NCI-H524 treated with DMSO at 0.1 percent for 48 hours (cell line): ENCODE measurements around the gene NELFA.

Experiments used
- DNase-seq: peaks from one replicate; lab custom pipeline; 2025; lab: John Stamatoyannopoulos, UW

The NELFA gene

GRCh38 chr4:1982124-1983052 lies 26.4 kb downstream of the NELFA start:
- DNase-seq = no peak

DNA sequence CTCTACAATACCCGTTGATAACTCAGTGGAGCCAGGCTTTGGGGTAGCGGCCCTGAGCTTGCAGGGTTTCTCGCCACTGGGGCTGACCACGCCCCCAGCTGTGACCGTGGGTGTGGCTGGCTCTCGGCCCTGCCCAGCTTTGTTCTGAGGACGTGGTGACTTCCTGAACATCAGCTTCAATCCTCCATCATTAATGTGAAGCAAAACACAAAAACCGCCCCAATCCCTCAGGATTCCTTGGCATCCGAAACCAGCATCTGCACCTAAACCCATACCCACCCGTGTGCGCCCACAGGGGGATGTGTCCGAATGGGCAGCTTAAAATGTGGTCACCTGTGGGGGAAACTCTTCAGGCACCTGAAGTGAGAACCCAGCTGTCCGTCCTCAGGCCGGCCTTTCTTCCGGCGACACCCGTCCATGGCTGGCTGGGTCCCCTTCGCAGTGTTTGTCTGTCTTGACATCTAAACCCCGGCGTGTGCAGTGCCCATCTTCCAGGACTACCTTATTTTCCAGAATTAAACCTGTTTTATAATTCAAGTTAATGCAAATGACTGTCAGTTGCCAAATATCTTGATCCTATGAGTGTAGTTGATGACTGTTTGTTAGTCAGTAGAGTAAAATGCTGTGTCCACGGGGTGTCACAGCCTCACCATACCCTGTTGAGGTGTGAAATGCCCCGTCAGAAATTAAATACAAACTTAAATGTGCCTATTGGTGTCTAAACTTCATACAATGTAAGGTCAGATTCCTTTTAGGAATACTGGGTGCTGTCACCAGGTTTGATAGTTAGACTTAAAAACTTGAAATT lies 27.3 kb downstream of the NELFA start:
- DNase-seq = no peak

- DNase-seq = no peak
These were observed 28.2 kb downstream of the NELFA start for GRCh38 chr4:1980561-1981041.

DNA sequence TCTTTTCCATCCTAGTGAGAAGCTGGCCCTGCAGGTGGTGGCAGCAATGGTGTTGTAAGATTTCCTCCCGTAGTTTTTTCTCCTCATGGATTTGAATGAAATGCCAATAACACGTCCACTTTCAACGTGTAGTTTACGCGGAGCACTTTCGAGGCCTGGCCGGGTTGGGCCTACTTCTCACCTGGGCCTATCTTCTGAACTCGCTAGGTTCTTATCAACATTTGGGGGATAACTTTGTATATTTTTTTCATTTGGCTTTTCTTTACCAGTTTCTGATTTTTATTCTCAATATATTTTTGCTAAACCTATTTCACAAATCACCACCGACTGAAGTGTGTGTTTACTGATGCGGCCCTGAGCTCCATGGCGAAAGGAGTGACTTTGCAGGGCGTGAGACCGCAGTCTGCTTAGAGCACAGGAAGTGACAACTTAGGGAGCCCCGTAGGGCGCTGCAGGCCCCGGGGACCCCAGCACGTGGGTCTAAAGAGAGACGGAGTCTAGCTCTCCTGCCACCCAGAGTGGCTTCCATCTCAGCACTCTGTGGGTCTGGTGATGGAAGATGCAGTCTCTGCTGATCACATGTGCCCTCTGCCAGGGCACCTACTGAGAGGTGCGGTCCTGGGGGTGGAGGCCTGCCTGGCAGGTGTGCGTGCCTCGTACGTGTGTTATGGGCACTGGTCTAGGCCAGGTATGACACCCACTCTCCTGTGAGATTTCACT lies 29.1 kb downstream of the NELFA start:
- no peak for DNase-seq

DNA sequence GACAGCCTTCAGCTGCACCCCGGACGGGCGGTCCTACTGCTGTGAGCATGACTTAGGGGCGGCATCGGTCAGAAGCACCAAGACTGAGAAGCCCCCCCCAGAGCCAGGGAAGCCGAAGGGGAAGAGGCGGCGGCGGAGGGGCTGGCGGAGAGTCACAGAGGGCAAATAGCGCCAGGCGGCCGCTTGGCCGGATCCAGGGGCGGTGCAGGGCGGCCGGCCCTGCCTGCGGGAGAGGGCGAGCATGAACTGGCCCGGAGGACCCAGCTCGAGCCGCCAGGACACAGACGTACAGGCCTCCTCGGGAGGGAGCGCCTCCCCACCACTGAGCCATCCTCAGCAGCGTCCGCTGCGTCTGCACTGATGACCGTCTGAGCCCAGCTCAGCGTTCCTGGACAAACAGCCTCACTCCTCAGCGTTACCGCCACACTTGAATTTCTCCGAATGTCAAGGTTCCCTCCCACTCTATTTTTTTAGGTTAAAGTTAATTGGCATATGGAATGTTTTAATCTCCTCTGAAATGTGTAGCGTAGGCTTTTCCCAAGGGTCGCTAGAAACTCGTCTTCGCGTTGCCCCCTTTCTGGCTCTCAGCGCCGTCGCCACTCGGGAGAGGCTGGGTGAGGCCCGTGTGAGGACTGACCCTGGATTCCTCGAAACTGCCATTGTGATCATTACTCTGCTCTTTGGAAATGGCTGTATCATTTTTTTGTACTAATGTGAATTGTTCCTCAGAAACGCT lies 29.9 kb downstream of the NELFA start:
- no peak for DNase-seq

DNA sequence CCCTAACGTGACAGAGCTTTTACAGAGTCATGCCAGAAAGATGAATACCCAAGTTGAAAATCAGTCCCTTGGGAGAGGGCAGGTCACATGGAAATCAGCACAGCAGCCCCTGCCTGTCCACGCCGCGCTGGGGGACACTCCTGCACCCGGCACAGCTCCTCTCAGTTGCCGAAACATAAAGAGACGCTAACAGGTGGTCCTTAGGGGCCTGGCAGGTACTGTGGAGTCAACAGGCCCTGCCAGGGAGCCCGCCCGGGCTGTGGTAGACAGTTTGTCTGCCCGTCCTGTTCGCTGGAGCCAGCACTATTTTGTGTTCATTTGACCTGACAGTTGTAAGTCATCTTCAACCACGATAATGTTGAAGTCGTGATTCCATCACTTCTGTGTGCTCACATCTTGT lies 30.5 kb downstream of the NELFA start:
- DNase-seq = no peak

DNA sequence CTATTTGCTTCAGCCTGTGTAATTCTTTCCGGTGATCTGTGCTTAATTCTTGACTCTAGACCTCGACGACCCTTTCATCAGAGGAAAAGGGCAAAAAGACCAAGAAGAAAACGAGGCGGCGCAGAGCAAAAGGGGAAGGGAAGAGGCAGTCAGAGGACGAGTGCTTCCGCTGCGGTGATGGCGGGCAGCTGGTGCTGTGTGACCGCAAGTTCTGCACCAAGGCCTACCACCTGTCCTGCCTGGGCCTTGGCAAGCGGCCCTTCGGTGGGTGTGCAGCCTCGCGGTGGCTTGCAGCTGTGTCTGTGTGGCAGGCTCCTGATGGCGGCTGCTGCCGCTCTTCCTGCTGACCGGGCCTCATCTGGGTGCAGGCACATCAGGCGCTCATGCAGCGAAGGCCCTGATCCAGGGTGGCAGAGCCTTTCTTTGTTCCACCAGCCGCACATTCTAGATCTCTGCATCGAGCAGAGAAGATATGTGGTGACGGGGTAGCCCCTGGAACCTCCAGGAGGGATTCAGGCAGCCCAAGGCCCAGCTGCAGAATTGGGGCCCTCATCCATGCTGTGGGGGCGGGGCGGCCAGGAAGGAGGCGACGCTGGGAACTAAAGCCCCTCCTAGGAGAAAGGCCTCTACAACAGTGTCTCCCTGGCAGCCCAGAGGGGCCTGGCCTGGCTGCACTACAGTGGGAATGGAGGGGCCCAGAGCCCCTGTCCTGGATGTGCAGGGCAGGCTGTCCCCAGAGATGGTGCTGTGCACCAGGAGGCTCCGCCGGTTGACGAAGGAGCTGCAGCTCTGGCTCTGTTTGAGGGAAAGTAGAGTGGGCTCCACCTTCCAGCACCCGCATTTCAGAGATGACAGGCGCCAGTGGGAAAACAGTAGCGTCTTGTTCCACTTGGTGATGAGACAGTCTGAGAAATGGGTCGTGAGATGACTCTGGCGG lies 32.1 kb downstream of the NELFA start:
- DNase-seq = no peak

- DNase-seq = no peak
These were observed 32.9 kb downstream of the NELFA start for GRCh38 chr4:1975880-1976279.

GRCh38 chr4:1975391-1975801 lies 33.4 kb downstream of the NELFA start:
- no peak for DNase-seq

- DNase-seq = no peak
These were observed 33.9 kb downstream of the NELFA start for GRCh38 chr4:1974840-1975239.

GRCh38 chr4:1973661-1974060 lies 35.1 kb downstream of the NELFA start:
- DNase-seq = no peak

- no peak for DNase-seq
These were observed 35.6 kb downstream of the NELFA start for GRCh38 chr4:1973218-1973617.

DNA sequence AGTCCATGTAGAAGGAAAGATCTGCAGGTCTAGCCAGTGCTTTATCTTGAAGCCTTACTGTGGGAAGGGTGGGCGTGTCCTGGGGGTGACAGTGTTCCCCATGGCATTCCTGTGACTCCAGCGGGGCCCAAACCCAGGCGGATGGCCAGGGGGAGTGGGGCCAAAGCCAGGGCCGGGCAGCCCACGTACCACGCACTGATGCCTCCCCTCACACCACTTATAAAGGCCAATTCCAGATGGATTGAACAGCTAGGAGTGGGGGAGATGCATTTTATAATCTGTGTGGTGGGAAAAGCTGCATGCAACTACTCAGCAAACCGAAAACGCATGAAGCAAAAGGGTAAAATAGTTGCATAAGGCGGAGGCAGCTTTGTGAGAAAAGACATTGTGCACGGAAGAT lies 36.4 kb downstream of the NELFA start:
- no peak for DNase-seq

GRCh38 chr4:1971456-1972200 lies 37.1 kb downstream of the NELFA start:
- no peak for DNase-seq

DNA sequence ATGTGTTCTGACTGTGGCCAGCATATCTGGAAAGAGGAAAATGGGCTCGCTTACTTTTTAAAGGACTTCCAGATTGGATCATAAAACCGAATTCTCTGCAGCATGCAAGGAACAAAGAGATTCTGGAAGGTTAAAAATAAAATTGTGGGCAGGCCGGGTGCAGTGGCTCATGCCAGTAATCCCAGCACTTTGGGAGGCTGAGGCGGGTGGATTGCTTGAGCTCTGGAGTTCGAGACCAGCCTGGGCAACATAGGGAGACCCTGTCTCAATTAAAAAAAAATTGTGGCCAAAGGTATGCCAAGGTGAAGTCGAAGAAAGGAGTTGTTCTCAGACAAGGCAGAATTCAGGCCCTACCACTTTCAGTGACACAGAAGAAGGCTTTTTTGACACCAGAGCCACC lies 37.8 kb downstream of the NELFA start:
- DNase-seq = no peak

GRCh38 chr4:1969928-1970723 lies 38.6 kb downstream of the NELFA start:
- DNase-seq = no peak

DNA sequence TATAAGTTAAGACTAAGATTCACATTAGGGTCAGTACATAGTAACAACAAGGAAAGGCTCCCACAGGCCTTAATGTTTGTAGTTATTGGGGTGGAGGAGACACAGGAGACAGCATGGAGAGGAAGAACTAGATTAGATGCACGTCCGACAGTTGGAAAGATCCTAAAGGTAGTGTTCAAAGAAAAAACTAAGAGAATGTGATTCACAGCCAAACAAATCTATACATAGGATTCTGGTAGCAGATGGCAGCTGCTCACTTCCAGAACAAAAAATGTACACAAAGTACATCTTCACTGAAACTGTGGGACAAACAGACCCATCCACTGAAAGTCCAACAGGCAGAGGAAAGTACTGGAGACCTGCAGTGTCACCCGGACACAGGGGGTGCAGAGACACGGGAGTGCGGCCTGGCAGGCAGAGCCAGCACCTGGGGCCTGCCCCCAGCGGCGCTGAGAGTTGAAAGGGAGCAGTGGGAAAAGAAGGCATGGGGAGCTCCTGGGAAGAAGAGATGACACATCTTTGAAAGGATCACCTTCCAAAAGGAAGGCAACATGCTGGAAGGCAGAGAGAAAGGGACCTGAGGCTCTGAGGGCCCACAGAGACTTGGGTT lies 40.0 kb downstream of the NELFA start:
- DNase-seq = no peak

DNA sequence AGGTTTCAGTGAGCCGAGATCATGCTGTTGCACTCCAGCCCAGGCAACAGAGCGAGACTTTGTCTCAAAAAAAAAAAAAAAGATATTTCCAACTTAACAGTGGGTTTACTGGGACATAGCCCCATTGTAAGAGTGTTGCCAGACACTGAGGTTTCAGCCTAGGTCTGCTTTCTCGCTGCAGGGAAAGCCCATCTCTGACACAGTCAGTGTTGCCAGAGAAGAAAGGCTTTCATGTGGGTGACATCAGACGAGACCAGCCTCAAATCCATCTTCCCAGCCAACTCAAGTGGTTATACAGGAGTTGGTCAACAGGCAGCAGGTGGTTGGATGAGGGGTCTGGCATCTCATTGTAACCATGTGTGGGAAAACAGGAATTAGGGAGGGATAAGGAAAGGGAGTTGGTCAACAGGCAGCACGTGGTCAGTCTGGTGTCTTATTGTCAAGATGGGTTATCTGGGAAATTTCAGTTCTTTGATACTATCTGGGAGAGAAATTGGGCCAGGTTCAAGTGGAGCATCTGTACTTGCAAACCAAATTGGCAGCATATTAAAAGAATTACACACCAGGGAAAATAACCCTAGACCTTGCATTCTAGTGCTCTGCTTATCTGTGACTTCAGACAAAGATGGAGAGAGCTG lies 41.1 kb downstream of the NELFA start:
- DNase-seq = no peak
